Skin epidermis (tissue), 12 donors: ENCODE data around the gene HOXB5.

ENCODE experiments used
- H3K27ac ChIP-seq, 21 experiments: fragments of 200-600 bp; sonication (generic) in 11 of 21; one replicate each; pipeline ENCODE4 v1.5.0; 2020; ENCODE audit warnings: mild to moderate bottlenecking in 3 of 21, inconsistent platforms in 2 of 21, moderate library complexity in 2 of 21
- H3K4me3 ChIP-seq, 7 experiments: fragments of 200-600 bp; sonication (generic) in 2 of 7; one replicate each; pipeline ENCODE4 v1.5.0; 2020; ENCODE audit warnings: inconsistent platforms in 2 of 7, mild to moderate bottlenecking in 2 of 7, moderate library complexity in 1 of 7

The HOXB5 gene

GRCh38 chr17:48606892-48607614, 13.5 kb upstream of the HOXB5 start:
- Histone ChIP-seq H3K27ac (no peak overlapping the region), H3K4me3 (no peak overlapping the region)

DNA sequence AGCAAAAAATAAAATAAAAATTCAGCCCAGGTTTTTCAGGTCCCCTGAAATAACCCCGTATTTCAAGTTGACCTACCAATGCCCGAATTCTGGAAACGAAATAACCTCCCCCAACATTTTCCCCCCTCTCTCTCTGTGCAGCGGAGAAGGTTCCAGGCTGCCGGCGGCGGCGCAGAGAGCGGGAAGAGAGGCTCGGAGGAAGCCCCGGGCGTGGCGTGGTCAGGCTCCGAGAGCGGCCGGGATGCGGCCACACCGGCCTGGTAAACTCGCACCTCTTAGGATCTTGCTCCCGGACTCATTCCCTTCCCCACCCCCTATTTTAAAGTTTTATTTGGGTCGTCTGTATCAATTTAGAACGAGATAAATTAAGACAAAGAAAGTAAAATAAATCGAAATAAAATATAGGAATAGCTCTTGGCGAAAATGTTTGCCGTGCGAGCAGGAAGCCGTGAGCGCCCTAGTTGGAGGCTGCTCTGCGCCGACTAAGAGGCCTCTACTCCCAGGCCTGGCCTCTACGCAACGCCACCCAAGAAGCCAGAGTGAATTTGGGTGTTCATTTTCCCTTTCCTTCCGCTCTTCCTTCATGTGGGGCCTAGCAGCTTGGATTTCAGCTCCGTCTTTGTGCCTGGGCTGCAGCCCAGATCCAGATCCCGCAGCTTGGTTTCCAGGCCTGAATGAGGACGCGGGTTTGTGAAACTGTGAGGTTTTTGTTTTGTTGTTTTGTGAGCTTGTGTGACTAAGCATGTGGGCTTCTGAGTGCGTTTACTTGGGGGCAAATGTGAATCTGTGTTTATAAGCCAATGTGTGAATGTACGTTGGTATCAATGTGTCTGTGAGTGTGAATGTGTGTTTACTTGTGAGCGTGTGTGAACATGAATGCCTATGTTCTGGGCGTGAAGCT, 12.7 kb upstream of the HOXB5 start:
- no peak overlapping the region for H3K27ac ChIP-seq
- H3K4me3 ChIP-seq: no peak overlapping the region

DNA sequence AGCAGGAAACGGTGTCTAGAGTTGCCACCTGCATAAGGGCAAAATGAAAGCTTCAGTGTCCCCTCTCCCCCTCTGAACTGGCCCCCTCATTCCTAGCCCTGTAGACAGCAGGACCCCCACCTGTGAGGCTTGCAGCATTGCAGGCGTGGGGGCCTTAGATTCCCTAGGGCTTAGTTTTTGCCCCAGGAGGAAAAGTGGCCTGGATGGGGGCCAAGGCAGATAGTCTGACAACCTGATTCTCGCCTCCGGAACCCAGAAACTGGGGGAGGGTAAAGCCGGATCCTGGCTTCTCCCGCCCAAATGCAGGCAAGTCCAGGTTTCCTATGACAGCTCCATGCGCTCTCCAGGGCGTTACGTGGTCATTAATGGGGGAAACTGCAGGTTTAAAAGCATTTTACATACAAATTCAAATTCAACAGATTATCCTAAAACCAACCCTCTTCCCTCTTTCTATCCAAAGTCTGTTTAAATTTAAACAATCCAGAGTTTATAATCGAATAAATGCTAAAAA, 11.9 kb upstream of the HOXB5 start:
- H3K4me3 ChIP-seq: no peak overlapping the region
- H3K27ac ChIP-seq: peak overlapping the region in 3 of 21 experiments; percentile 53 to 80 (median 75)

GRCh38 chr17:48604770-48605329, 11.3 kb upstream of the HOXB5 start, which contains the start of gene HOXB6:
HOXB6 (minus strand) TSS chr17:48604986; CDS start chr17:48598150, 6,836 bp downstream.
- H3K27ac ChIP-seq: peak within 1 kb of the TSS in 6 of 21 experiments; percentile 15 to 80 (median 39)
- H3K4me3 ChIP-seq: peak within 1 kb of the TSS in 3 of 7 experiments; percentile 24 to 25 (median 25)

DNA sequence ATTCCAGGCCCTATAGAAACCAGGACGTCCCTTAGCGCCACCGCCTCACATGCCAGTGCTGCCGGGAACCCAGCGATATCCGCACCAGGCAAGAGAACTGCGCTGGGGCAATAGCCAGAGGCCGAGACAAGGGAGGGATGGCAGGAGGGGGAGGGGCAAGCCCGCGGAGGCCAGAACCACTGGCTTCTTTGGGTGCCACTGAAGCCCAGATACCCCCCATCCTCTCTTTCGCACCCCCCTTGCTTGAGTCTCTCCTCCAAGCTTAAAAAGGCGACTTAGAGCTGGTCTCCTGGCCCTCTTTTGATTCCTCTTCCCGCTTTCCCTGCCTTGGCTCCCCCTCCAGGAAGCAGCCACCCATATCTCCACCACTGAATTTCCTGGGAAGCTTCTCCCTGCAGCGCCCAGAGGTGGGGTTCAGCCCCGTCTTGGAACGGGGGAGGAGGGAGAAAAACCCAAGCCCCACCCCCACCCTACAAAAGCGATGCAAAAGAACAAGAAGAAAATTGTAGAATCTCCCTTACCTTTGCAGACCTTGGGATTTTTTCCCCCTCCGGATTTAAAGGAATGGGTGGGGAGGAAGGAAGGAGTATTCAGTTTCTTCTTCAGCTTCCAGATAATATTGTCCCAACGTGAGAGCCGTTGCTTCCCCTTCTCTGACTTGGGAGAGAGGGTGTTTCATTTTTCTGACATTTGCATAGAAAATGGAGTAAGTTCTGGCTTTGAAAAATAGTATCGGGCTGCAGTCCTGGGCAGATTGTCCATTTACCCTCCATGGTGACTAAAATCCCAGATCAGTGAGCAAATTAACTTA, 10.6 kb upstream of the HOXB5 start:
- peak overlapping the region in 6 of 21 experiments; percentile 15 to 80 (median 39) for H3K27ac ChIP-seq
- peak overlapping the region in 3 of 7 experiments; percentile 24 to 25 (median 25) for H3K4me3 ChIP-seq

DNA sequence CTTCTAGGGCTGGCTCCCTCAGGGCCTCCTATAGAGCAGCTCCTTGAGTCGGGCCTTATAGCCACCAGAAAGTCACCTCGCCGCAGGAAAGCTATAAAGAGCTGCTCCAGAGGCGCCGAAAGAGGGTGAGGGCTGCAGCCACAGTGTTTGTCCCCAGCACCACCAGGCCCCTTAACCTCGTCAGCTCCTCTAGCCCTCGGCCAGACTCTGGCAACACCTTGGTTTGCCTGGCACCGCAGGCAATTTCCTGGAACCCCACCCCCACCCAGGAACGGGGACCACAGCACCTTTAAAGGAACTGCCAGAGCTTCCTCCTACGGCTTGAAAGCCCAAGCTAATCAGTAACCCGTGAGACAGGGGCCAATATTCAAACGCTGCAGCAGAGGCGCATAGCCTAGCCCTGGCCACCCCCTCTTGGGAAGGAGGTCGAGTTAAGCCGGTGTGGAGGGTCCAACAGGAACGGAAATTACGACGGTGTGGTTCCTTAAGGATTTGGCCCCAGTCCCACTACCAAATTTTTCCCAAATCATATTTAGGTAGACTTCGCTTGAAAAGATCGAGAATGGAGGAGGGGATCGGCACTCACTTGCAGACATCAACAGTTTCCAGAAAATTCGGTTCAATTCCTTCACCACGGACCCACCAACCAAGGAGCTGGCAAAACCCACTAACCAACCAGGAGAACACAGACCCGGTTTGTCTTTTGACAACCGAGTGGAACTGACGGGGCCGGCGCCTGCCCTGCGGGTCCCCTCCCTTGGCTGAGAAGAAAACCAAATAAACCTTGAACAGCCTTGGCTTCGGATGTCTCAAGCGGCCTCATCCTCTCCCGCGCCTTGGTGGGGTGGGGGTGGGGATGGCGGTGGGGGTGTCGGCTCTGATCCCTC, 8.2 kb upstream of the HOXB5 start:
- no peak overlapping the region for H3K27ac ChIP-seq
- H3K4me3 ChIP-seq: peak overlapping the region in 1 of 7 experiments; percentile 25

DNA sequence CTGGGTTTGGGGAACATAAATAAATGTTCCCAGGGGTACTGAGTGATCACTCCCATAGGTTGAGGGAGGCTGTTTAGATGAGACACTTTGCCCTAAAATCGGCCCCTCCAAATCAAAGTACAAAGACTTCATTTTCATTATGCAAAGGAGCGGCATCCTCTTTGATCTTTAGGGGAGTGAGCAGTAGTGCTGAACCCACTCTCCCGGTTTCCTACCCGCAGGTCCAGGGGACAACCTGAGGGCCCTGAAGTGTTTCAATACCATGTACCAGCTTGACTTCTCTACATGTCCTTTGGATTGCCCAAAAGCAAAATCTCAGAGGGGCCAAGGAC, 7.6 kb upstream of the HOXB5 start:
- H3K27ac ChIP-seq: no peak overlapping the region
- no peak overlapping the region for H3K4me3 ChIP-seq

GRCh38 chr17:48600244-48601098, 6.9 kb upstream of the HOXB5 start:
- no peak overlapping the region for H3K4me3 ChIP-seq
- H3K27ac ChIP-seq: no peak overlapping the region

DNA sequence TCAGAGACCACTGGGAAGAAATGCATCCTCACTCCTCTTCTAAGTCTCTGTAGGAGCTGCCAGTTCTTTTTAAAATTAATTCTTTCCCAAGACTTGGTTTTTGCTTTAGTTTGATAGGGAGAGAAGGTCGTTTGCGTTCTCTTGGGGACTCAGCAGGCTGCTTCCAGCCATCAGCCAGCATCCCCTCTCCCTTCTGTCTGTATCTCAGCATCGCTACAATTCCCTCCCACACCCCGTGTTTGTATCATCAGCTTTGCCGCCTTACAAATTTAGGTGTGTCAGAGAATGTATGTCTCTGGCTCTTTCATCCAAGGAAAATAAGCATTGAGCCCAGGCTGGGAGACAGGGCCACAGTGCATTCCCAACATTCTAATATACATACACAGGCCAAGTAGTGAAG, 5.8 kb upstream of the HOXB5 start:
- no peak overlapping the region for H3K27ac ChIP-seq
- no peak overlapping the region for H3K4me3 ChIP-seq

DNA sequence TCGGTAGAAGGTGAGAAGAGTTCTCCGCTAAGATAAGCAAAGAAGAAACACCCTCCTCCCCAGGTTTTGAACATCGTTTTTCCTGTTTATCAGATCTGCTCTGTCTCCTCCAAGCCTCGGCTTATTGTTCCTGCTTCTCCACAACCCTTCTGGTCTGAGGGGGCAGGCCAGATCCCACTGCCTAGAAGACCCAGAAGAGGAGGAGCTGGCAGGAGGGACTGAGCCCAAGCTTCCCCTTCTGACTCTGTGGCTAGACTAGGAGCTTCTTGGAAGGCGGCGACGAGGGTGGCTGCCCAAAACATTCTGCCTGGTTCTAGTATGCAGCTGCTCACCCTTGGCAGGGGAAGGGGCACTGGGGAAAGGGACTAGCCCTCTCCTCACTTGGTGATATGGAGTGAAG, 5.2 kb upstream of the HOXB5 start:
- Histone ChIP-seq H3K27ac (peak overlapping the region in 2 of 21 experiments; percentile 48 to 83), H3K4me3 (no peak overlapping the region)

DNA sequence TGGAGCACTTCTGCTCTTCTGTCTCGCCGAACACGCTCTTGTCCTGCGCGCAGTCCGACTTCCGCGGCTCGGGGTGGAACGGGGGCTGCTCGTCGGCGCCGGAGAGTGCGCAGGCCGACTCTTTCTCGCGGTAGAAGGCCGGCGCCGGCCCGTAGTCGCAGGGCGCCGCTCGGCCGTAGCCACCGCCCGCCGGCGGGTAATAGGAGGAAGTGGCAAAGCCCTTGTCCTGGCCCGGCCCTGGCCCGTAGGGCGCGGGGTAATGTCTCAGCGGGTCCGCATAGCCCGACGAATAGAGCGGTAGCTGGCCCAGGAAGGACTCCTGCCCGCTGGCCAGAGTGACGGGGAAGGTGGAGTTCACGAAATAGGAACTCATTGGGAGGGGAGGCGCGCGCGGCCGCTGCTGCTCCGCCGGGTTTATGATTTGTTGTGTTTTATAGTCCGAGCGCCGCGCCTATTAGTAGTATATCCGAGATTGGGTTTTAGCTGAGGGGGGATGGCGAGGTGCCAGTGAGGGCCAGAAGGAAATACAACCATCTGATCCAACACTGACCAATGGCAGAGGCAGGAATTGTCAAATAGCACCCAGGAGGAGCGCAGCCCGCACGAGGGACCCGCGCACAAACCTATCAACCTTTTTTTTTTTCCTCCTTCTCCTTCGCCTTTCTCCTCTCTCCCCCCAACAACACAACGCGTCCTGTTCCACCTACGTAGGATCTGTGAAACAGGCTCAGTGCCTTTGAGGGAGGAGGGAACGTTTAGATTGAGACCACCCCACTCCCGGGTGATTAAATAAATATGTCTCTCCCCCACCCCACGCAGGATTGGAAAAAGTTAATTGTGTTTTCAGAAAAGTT, 4.4 kb upstream of the HOXB5 start:
- H3K27ac ChIP-seq: peak overlapping the region in 10 of 21 experiments; percentile 11 to 83 (median 64)
- peak overlapping the region; percentile 25 to 47 (median 33) for H3K4me3 ChIP-seq

- peak overlapping the region in 10 of 21 experiments; percentile 11 to 83 (median 64) for H3K27ac ChIP-seq
Observed at GRCh38 chr17:48597528-48597777, 3.9 kb upstream of the HOXB5 start.

DNA sequence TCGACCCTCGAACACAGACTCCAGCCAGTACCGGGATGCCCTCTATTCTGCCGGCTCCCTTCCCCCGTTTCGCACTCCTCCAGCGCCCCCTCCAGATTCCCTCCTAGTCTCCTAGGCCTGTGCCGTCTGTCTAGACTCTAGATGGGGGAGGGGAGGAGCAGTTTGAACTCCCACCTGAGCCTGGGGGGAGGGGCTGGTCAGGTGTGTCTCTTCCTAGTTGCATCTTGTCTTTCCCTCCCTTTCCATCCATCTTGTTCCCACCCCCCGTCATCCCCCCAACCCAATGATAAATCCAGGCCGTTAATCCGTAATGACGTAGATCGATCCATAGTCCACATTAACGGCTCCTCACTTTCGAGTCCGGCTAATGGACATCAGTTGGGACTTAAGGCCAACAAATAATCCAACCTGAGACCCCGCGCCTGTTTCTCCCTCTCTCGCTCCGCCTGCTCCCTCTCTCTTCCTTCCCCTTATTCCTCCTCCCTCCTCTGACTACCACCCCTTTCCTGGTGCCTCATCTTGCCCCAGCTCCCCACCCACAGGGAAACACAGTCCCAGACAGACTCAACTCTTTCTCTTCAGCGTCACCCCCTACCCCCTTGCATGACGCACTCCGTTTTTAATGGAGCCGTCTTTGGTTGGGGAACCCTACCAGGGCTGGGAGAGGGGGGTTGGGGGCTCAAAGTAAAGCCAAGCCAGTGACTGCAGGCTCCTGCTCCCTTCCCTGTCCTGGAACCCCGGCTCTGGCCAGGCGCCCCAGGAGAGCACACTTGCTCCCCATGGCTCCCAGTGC, 3.4 kb upstream of the HOXB5 start:
- peak overlapping the region in 8 of 21 experiments; percentile 22 to 83 (median 65) for H3K27ac ChIP-seq
- peak overlapping the region; percentile 25 to 47 (median 33) for H3K4me3 ChIP-seq

More at GRCh38 chr17:48597528-48597777, 3.9 kb upstream of the HOXB5 start:
- peak overlapping the region; percentile 25 to 47 (median 33) for H3K4me3 ChIP-seq

- H3K27ac ChIP-seq: peak overlapping the region in 3 of 21 experiments; percentile 4 to 83 (median 37)
- H3K4me3 ChIP-seq: peak overlapping the region in 2 of 7 experiments; percentile 7 to 47
Observed at GRCh38 chr17:48596000-48596734, 2.6 kb upstream of the HOXB5 start.
